Esophagus squamous epithelium (tissue), 5 donors: ENCODE data around the gene HOOK1. TPM values are rescaled to one million over a fixed set of nuclear protein-coding genes. Genes with fewer than 3 reads are reported as not detected.

Experiments used
- DNase-seq: peaks from one replicate; lab custom pipeline; 2025; lab: John Stamatoyannopoulos, UW
- H3K27ac ChIP-seq, 4 donors: fragments of 200-600 bp; sonication (generic); one replicate each; pipeline ENCODE4 v1.5.1; 2016 to 2019; ENCODE audit warnings: mild to moderate bottlenecking in 1 of 4
- H3K27me3 ChIP-seq, 4 donors: fragments of 200-600 bp; sonication (generic); 1 replicate in 3 of 4; 2 replicates in 1 of 4; pipeline versions ENCODE4 v1.5.1 to v1.6.0; 2017 to 2021; ENCODE audit warnings: antibody characterized with exemption in 1 of 4
- H3K36me3 ChIP-seq, 3 donors: fragments of 200-600 bp; sonication (generic); one replicate each; pipeline ENCODE4 v1.5.1; 2016 to 2019
- H3K4me1 ChIP-seq, 3 donors: fragments of 200-600 bp; sonication (generic); one replicate each; pipeline ENCODE4 v1.5.1; 2017 to 2019
- H3K4me3 ChIP-seq, 4 donors: fragments of 200-600 bp; sonication (generic); 1 replicate in 3 of 4; 2 replicates in 1 of 4; pipeline ENCODE4 v1.5.1; 2016 to 2019; ENCODE audit warnings: mild to moderate bottlenecking in 2 of 4, moderate library complexity in 1 of 4
- H3K9me3 ChIP-seq, 3 donors: fragments of 200-600 bp; sonication (generic); one replicate each; pipeline ENCODE4 v1.5.1; 2016 to 2019
- CTCF ChIP-seq, 6 experiments: fragments of 450-650 bp in 4 of 6; fragments of 200-600 bp in 2 of 6; sonication (generic) in 2 of 6; IDR thresholded peaks; one replicate each; pipeline ENCODE4 v1.5.1; 2016 to 2019; ENCODE audit warnings: antibody characterized with exemption in 6 of 6, mild to moderate bottlenecking in 4 of 6, moderate library complexity in 4 of 6
- POLR2A ChIP-seq, 4 donors: fragments of 450-650 bp; IDR thresholded peaks; one replicate each; pipeline ENCODE4 v1.6.1; 2017; ENCODE audit warnings: antibody characterized with exemption in 4 of 4, mild to moderate bottlenecking in 4 of 4, moderate library complexity in 3 of 4
- WGBS, 2 donors: methylation state at CpG; one replicate each; pipeline ENCODE4 v1.1.5; 2018; 5-methylcytosine and 5-hydroxymethylcytosine counted together
- intact Hi-C: fragments of 100-400 bp; cut with DNase I; formaldehyde crosslinking; loops from one replicate; pipeline ENCODE4 v1.15.0; 2022
- total RNA-seq, 4 donors: library from RNA; depleted of rRNA; stranded (reverse); fragments of >200 nt; gene quantifications; one replicate each; pipeline ENCODE4 v1.1.0, GENCODE V29; 2016
- donor health status: DM: yes; HTN: yes; CAD: no.

HOOK1 gene
- total RNA-seq, 4 donors from 2014 or later, result 13.7 to 35.1 (median 28.1) TPM

GRCh38 chr1:59768792-59769735, 45.7 kb upstream of the HOOK1 start:
- H3K27me3 ChIP-seq, result no peaks in the 10 kb centered on the region
- TF ChIP-seq POLR2A (IDR thresholded peaks at IDR 0.05) (no peak), CTCF (IDR thresholded peaks at IDR 0.05) (no peak)
- H3K9me3 ChIP-seq, result no peaks in the 10 kb centered on the region
- intact Hi-C loops, result no loop called here
- peak overlapping the region; percentile 56 to 83 (median 72) for H3K27ac ChIP-seq
- no peak overlapping the region for H3K4me3 ChIP-seq
- peaks cover 5 to 64% (median 29%) of the 10 kb centered on the region in 3 donors for H3K4me1 ChIP-seq
- no peak for DNase-seq
- 53 to 72% methylated on average over 10 of the region's 10 CpGs for WGBS, 2 donors
- no peaks in the 10 kb centered on the region for H3K36me3 ChIP-seq

GRCh38 chr1:59769736-59770095, 45.0 kb upstream of the HOOK1 start:
- 63 to 90% methylated on average over 4 of the region's 4 CpGs for WGBS, 2 donors
- intact Hi-C loops, result no loop called here
- Histone ChIP-seq H3K9me3 (no peaks in the 10 kb centered on the region), H3K27ac (peak overlapping the region; percentile 56 to 83 (median 72)), H3K27me3 (no peaks in the 10 kb centered on the region), H3K36me3 (no peaks in the 10 kb centered on the region), H3K4me3 (no peak overlapping the region), H3K4me1 (peaks cover 5 to 57% (median 29%) of the 10 kb centered on the region in 3 donors)
- DNase-seq, result no peak
- TF ChIP-seq POLR2A (IDR thresholded peaks at IDR 0.05), result no peak
- TF ChIP-seq CTCF (IDR thresholded peaks at IDR 0.05), result no peak

- Histone ChIP-seq H3K36me3 (no peaks in the 10 kb centered on the region), H3K4me3 (no peak overlapping the region), H3K27me3 (no peaks in the 10 kb centered on the region), H3K27ac (no peak overlapping the region), H3K9me3 (no peaks in the 10 kb centered on the region), H3K4me1 (peaks cover 3 to 41% (median 24%) of the 10 kb centered on the region in 3 donors)
- 94 to 96% methylated on average over 3 of the region's 3 CpGs for WGBS, 2 donors
- DNase-seq, result no peak
- intact Hi-C loops, result no loop called here
- TF ChIP-seq CTCF (IDR thresholded peaks at IDR 0.05) (no peak), POLR2A (IDR thresholded peaks at IDR 0.05) (no peak)
Observed at GRCh38 chr1:59771361-59771760, 43.4 kb upstream of the HOOK1 start.

GRCh38 chr1:59775480-59775879, 39.3 kb upstream of the HOOK1 start:
- Histone ChIP-seq H3K9me3 (no peaks in the 10 kb centered on the region), H3K27me3 (no peaks in the 10 kb centered on the region), H3K36me3 (no peaks in the 10 kb centered on the region), H3K27ac (no peak overlapping the region), H3K4me3 (no peak overlapping the region), H3K4me1 (peaks cover 0 to 9% (median 5%) of the 10 kb centered on the region in 3 donors)
- WGBS, 2 donors, result 84% methylated on average over 4 of the region's 4 CpGs
- TF ChIP-seq CTCF (IDR thresholded peaks at IDR 0.05), result no peak
- intact Hi-C loops, result no loop called here
- no peak for DNase-seq
